ENCODE results near the gene ZNF205.

The ZNF205 gene

DNA sequence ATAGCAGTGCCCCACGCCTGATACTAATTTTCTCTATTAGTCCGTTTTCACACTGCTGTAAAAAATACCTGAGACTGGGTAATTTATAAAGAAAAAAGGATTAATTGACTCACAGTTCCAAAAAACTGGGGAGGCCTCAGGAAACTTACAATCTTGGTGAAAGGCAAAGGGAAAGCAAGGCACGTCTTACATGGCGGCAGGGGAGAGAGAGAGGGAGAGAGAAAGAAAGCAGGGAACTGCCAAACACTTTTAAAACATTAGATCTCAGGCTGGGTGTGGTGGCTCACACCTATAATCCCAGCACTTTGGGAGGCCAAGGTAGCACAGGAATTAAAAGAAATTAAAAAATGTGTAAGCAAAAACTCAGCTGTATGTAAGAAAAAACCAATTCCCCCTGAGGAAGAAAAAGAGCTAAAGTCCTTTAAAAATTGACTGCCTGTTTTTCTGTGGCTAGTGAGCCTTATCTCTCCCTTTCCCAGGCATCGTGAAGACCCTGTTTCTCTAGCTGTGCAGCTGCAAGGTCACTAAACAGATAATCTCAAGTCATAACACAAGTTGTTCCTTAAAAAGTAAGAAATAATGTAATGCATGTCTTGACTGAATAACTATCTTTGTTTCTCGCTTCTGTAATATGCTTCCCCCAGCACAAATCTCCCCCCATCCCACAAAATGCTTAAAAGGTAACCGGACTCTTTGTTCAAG, 27.3 kb upstream of the ZNF205 start:
- no peak for DNase-seq (ENCODE audit: low read depth in 2 of 2)

DNA sequence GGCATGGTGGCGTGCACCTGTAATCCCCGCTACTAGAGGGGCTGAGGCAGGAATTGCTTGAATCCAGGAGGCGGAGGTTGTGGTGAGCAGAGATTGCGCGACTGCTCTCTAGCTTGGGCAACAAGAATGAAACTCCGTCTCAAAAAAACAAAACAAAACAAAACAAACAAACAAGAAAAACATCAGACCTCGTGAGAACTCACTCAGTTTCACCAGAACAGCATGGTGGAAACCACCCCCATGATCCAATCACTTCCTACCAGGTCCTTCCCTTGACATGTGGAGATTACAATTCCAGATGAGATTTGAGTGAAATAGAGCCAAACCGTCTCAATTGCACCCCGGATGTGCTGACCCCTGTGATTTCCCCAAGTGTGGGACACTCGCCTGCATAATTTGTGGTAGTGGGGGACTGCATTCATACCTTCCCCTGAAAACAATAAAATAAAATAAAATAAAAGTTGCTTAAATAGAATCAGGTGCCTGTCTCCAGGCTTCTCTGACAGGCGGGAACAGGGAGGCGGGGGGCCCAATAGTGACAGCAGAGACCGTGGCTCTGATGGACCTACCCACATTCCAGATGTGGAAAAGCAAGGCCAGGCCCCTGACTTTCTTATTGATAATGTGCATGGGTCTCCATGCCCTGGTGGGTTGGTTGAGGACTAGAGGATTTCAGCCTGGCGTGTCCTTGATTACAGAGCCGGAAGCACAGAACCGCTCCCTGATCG, 26.4 kb upstream of the ZNF205 start:
- no peak for DNase-seq (ENCODE audit: low read depth in 2 of 2)

DNA sequence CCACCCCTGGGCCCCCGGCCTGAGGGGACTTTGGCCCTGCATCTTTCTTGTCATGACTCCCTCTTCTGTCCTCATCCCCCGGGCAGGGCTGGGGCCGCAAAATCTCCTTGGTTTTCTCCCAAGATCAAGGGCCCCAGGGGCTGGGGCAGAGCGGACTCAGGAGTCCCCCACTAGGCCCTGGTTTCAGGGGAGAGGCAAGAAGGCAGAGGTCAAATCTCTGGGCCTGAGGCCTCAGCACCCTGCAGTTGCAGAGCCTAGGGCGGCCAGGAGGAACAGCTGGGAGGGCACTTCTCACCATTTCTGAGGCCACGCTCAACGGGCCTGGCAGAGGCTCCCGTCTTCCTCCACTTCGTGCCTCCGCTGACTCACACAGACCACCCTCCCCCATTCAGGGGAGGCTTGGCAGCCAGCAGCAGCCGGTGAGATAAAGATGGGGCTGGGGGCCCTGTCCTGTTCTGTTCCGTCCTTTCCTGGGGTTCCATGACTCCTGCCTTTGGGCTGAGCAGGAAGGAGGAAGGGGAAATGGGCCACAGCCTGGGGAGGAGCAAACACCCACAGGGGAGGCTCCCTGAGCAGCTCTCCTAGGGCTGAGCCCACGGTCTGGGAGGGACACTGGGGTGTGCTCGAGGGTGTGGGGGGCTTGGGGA, 25.7 kb upstream of the ZNF205 start:
- no peak for DNase-seq (ENCODE audit: low read depth in 2 of 2)

- DNase-seq (ENCODE audit: low read depth in 2 of 2) = no peak
Observed at GRCh38 chr16:3087243-3088235, 24.8 kb upstream of the ZNF205 start.

- no peak for DNase-seq (ENCODE audit: low read depth in 2 of 2)
Observed at GRCh38 chr16:3088450-3088849, 23.9 kb upstream of the ZNF205 start.

GRCh38 chr16:3088925-3089716, 23.3 kb upstream of the ZNF205 start:
- no peak for DNase-seq (ENCODE audit: low read depth in 2 of 2)

DNA sequence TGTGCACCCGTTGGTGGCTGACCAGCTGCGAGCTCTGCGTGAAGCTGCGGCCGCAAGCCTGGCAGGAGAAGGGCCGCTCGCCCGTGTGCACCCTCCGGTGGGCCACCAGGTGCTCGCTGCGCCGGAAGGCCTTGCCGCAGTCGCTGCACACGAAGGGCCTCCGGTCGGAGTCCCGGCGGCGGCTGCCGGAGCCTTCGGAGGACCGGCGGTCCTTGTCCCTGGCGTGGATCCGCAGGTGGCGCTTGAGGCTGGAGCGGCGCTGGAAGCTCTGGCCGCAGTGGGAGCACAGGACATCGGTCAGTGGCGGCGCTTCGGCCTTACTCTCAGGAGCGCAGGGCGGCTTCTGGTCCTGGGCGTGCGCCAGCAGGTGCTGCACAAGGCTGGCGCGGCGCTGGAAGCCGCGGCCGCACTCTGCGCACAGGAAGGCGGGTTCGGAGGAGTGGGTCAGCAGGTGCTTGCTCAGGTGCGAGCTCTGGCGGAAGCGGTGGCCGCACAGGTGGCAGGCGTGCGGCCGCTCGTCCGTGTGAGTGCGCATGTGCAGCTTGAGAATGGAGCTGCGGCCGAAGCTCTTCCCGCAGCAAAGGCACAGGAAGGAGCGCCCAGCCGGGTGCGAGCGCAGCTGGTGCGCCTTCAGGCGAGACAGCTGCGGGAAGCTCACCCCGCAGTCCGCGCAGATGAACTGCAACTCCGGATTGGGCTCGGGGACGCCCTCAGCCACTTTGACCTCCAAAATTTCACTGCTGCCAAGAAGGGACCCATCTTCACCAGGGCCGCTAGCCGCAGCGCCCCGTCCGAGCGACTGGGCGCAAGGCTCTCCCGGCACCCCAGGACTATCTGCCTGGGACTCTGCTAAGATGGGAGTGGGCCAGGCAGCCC, 22.4 kb upstream of the ZNF205 start:
- DNase-seq (ENCODE audit: low read depth in 2 of 2) = no peak

DNA sequence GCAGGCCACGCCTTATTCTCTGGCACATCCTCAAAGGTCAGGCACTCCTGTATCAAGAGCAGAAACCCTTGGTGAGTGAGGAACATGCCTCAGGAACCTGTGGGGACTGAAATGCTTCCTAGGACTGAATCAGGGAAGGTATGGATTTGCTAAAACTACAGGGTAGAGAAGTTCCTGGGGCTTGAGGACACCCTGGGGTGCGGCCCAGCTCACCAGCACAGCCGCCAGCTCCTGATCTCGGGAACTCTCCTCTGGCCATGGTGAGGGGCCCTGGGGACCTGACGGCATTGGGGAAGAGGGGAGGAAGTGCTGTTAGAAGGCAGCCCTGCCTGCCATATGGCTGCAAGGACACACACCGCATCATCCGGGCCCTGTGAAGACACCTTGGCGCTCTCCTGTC, 20.8 kb upstream of the ZNF205 start:
- no peak for DNase-seq (ENCODE audit: low read depth in 2 of 2)

DNA sequence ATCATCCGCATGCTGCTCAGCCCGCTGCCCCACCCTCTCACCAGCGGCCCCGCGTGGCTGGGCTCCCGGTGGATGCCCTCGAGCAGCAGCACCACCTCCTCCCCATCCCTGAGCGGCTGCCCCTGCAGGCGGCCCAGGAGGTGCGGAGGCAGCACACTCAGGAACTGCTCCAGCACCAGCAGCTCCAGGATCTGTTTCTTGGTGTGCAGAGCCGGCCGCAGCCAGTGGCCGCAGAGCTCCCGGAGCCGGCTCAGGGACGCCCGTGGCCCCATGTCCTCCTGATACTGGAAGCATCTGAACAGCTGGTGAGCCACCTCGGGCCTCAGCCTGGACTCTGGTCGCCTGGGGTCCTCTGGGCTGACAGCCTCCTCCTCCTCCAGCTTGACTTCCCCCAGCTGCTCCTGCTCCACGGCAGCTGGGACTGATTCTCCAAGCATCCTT, 19.9 kb upstream of the ZNF205 start:
- no peak for DNase-seq (ENCODE audit: low read depth in 2 of 2)

DNA sequence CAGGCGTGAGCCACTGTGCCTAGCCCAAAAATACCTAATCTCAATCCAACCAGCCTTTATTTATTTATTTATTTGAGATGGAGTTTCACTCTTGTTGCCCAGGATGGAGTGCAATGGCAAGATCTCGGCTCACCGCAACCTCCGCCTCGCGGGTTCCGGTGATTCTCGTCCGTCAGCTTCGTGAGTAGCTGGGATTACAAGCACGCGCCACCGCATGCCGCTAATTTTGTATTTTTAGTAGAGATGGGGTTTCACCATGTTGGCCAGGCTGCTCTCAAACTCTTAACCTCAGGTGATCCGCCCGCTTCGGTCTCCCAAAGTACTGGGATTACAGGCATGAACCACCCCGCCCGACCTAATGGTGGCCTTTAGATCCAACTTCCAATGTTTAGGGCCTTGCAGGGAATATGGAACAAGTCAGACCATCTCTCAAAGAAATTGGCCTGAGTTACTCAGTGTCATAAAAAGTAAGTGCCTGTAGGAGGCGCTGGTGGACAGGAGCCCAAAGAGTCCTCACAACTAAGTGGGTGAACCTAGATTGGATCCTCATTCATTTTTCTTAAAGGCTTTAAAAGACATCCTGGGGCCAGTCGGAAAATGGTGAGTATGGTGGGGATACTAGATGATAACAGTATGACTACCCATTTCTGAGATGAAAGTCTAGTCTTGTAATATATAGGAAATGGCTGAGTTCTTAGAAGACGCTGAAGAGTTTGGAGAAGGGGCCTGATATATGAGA, 17.9 kb upstream of the ZNF205 start:
- no peak for DNase-seq (ENCODE audit: low read depth in 2 of 2)

DNA sequence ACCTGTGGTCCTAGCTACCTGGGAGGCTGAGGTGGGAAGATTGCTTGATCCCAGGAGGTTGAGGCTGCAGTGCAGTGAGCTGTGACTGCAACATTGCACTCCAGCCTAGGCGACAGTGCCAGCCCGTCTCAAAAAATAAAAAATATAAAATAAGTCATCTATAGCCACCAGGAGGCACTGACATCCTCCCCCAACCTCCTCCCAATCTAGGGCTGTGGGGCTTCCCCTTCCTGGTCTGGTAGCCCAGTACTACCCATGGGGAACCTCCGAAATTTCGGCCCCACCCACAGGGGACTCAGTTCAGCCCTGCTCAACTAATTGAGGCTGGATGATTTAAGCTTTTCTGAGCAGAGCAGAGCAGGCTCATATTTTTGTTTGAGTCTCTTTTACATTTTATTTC, 16.5 kb upstream of the ZNF205 start:
- DNase-seq (ENCODE audit: low read depth in 2 of 2) = no peak

DNA sequence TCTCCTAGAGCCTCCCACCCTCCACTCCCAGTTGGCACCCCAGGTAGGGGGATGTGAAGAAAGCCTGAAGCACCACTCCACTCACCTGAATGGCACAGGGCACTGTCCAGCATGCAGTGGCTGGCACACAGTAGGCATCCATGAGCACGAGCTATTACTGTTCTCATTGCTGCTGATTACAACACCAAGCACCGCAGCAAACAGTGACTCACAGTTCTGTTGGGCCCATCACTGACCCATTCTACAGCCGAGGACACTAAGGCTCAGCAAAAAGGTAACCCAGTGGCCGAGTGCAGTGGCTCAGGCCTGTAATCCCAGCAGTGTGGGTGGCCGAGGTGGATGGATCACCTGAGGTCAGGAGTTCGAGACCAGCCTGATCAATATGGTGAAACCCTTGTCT, 16.0 kb upstream of the ZNF205 start:
- DNase-seq (ENCODE audit: low read depth in 2 of 2) = no peak

GRCh38 chr16:3097266-3097665, 15.1 kb upstream of the ZNF205 start:
- no peak for DNase-seq (ENCODE audit: low read depth in 2 of 2)

- no peak for DNase-seq (ENCODE audit: low read depth in 2 of 2)
Observed at GRCh38 chr16:3098459-3099394, 13.7 kb upstream of the ZNF205 start, which contains the start of gene ZSCAN10. TSS of gene ZSCAN10 (minus strand) at chr16:3099294. CDS start at chr16:3092937, 6,357 bp downstream.

DNA sequence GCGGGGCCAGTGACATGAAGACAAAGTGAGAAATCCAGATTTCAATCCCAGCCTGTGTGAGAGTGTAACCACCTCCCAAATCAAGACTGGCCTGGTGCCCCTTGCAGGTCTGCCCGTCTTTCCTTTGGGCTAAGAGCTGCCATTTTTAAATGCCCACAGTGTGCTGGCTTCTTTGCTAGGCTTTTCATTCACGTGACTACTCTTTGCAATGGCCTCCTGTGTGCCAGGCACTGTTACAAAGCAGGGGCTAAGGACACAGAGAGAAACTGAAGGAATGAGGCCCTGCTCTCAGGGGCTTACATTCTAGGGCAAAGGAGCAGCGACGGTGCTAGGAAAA, 13.0 kb upstream of the ZNF205 start:
- no peak for DNase-seq (ENCODE audit: low read depth in 2 of 2)

- DNase-seq (ENCODE audit: low read depth in 2 of 2) = peak; percentile 72 to 82
Observed at GRCh38 chr16:3099732-3100499, 12.5 kb upstream of the ZNF205 start.
